PC-9 (cell line): ENCODE measurements around the gene BCL2L1.

Experiments
- EZH2 ChIP-seq: fragments of 200-600 bp; sonication (generic); IDR thresholded peaks from 2 replicates; pipeline ENCODE4 v1.8.0; 2017; ENCODE audit warnings: antibody characterized with exemption, low read depth
- TF ChIP-seq, protein P1 (sequence below): fragments of 200-600 bp; sonication (generic); conservative IDR thresholded peaks from 2 replicates; pipeline ENCODE4 v1.6.1; 2017; ENCODE audit warnings: mixed run types, antibody characterized with exemption, mild to moderate bottlenecking, moderate library complexity

DNA sequence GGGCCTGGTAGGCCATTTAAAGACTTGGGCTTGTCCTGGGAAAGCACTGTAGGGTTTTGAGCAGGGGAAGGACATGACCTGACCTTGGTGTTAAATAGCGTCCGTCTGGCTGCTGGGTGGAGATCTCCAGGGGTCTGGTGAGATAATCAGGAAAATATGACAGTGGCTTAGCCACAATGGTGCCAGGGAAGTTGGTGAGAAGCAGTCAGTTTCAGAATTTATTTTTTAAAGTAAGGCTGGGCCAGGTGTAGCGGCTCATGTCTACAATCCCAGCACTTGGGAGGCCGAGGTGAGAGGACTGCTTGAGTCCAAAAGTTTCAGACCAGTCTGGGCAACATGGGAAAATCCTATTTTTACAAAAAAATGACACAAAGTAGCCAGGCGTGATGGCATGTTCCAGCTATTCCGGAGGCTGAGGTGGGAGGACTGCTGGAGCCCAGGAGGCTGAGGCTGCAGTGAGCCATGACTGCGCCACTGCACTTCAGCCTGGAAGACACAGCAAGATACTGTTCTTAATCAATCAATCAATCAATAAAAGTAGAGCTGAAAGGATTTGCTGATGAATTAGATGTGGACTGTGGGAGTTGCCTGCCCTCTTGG is 41.4 kb downstream of the BCL2L1 start:
- TF ChIP-seq, protein P1, sequence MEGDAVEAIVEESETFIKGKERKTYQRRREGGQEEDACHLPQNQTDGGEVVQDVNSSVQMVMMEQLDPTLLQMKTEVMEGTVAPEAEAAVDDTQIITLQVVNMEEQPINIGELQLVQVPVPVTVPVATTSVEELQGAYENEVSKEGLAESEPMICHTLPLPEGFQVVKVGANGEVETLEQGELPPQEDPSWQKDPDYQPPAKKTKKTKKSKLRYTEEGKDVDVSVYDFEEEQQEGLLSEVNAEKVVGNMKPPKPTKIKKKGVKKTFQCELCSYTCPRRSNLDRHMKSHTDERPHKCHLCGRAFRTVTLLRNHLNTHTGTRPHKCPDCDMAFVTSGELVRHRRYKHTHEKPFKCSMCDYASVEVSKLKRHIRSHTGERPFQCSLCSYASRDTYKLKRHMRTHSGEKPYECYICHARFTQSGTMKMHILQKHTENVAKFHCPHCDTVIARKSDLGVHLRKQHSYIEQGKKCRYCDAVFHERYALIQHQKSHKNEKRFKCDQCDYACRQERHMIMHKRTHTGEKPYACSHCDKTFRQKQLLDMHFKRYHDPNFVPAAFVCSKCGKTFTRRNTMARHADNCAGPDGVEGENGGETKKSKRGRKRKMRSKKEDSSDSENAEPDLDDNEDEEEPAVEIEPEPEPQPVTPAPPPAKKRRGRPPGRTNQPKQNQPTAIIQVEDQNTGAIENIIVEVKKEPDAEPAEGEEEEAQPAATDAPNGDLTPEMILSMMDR, result no peak
- no peak for TF ChIP-seq EZH2
